Measurements from ENCODE around the gene DUXB.

- TF ChIP-seq, protein P1, sequence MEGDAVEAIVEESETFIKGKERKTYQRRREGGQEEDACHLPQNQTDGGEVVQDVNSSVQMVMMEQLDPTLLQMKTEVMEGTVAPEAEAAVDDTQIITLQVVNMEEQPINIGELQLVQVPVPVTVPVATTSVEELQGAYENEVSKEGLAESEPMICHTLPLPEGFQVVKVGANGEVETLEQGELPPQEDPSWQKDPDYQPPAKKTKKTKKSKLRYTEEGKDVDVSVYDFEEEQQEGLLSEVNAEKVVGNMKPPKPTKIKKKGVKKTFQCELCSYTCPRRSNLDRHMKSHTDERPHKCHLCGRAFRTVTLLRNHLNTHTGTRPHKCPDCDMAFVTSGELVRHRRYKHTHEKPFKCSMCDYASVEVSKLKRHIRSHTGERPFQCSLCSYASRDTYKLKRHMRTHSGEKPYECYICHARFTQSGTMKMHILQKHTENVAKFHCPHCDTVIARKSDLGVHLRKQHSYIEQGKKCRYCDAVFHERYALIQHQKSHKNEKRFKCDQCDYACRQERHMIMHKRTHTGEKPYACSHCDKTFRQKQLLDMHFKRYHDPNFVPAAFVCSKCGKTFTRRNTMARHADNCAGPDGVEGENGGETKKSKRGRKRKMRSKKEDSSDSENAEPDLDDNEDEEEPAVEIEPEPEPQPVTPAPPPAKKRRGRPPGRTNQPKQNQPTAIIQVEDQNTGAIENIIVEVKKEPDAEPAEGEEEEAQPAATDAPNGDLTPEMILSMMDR (IDR thresholded peaks at IDR 0.05; ENCODE audit: insufficient read depth, low read length, poor library complexity, severe bottlenecking): no peak
- no peak for TF ChIP-seq EZH2phosphoT487 (conservative IDR thresholded peaks at IDR 0.05; ENCODE audit: low read length)
These were observed 19.0 kb downstream of the DUXB start for GRCh38 chr16:75682308-75682707.
